GM21423 (cell line): ENCODE measurements around the gene AP2B1.
"Not testable (repeated sequence)": the region's sequence is repeated elsewhere in the genome, so short reads cannot be mapped to it uniquely, and the experiment has no call there.

Experiments
- ATAC-seq: cut with Tn5 transposase; IDR thresholded peaks from one replicate; pipeline ENCODE4 v1.9.1; 2021; ENCODE audit warnings: mild to moderate bottlenecking, moderate library complexity; ENCODE audit not compliant: unreplicated experiment

Gene AP2B1

GRCh38 chr17:35694906-35695305 is 107.8 kb downstream of the AP2B1 start:
- no peak for ATAC-seq

- ATAC-seq: no peak
Measured at GRCh38 chr17:35695613-35696012, 108.5 kb downstream of the AP2B1 start.

- ATAC-seq: no peak
Measured at GRCh38 chr17:35698800-35699199, 111.7 kb downstream of the AP2B1 start.

- no peak for ATAC-seq
Measured at GRCh38 chr17:35700150-35700549, 113.0 kb downstream of the AP2B1 start.

- ATAC-seq: no peak
Measured at GRCh38 chr17:35701491-35701890, 114.4 kb downstream of the AP2B1 start.

- ATAC-seq: not testable (repeated sequence)
Measured at GRCh38 chr17:35703308-35703707, 116.2 kb downstream of the AP2B1 start.

GRCh38 chr17:35705230-35705629 is 118.1 kb downstream of the AP2B1 start:
- no peak for ATAC-seq

- ATAC-seq: no peak
Measured at GRCh38 chr17:35705705-35706104, 118.6 kb downstream of the AP2B1 start.

GRCh38 chr17:35708149-35708548 is 121.0 kb downstream of the AP2B1 start:
- ATAC-seq: no peak

- no peak for ATAC-seq
Measured at GRCh38 chr17:35708951-35709350, 121.8 kb downstream of the AP2B1 start.

GRCh38 chr17:35709874-35710273 is 122.8 kb downstream of the AP2B1 start:
- ATAC-seq: no peak

- ATAC-seq: no peak
Measured at GRCh38 chr17:35710950-35711349, 123.8 kb downstream of the AP2B1 start.

- ATAC-seq: no peak
Measured at GRCh38 chr17:35713069-35713728, 126.1 kb downstream of the AP2B1 start.

- no peak for ATAC-seq
Measured at GRCh38 chr17:35714988-35715387, 127.9 kb downstream of the AP2B1 start.

- no peak for ATAC-seq
Measured at GRCh38 chr17:35715416-35715815, 128.3 kb downstream of the AP2B1 start.

- ATAC-seq: no peak
Measured at GRCh38 chr17:35716173-35716572, 129.1 kb downstream of the AP2B1 start.

GRCh38 chr17:35716897-35717465 is 129.9 kb downstream of the AP2B1 start:
- no peak for ATAC-seq

GRCh38 chr17:35717475-35717874 is 130.4 kb downstream of the AP2B1 start:
- ATAC-seq: no peak

- ATAC-seq: no peak
Measured at GRCh38 chr17:35723735-35724134, 136.6 kb downstream of the AP2B1 start.

GRCh38 chr17:35725058-35725457 is 137.9 kb downstream of the AP2B1 start:
- no peak for ATAC-seq

- ATAC-seq: no peak
Measured at GRCh38 chr17:35725802-35726126, 138.6 kb downstream of the AP2B1 start.

- ATAC-seq: no peak
Measured at GRCh38 chr17:35726127-35726952, 139.2 kb downstream of the AP2B1 start.
